HG03571 (cell line): ENCODE data around the gene ALCAM.

Experiments used
- ATAC-seq: cut with Tn5 transposase; IDR thresholded peaks from one replicate; pipeline ENCODE4 v1.9.1; 2021; ENCODE audit not compliant: unreplicated experiment

ALCAM gene

DNA sequence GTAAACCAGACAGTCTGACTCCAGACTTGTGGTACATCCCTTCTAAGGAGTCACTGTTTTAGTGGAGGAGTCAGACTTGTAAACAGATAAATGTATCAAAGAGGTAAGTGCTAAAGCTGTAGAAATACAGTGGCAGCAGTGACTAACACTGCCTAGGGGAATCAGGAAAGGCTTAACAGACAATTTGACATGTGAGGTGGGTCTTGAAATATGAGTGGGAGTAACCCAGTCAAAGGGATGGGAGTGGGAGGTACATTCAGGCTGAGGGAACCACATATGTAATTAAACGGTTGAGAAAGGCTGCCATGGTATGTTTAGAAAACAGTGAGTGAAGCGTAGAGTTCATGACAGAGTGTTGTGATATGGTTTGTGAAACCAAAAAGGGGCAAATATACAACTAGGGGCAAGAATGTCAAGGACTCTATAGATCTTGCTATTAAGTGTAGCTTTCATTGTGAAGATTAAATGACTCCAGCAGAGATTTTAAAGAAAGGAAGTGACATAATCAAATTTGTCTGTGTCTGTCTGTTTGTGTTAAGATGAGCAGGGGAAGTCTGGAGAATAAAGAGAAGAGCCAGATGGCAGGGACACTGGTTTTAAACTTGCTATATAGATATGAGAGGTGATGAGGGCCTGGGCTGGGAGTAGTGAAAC, 11.2 kb upstream of the ALCAM start:
- ATAC-seq: no peak

DNA sequence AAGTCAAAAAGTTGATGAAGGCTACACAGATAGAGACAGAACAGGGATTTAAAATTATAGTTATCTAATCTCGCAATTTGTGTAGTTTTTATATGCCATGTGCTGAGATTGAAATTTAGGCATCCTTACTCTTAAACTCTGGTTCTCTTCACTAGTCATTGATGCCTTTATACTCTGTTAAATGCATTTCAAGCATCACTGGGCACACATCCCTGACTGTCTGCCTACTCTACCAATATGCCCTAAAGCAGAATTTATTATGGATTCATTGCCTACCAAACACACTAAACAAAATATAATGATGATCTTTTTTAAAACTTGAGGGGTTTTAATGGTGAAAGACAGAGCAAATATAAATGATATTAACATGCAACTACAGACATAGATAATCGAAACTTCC, 10.3 kb upstream of the ALCAM start:
- no peak for ATAC-seq

DNA sequence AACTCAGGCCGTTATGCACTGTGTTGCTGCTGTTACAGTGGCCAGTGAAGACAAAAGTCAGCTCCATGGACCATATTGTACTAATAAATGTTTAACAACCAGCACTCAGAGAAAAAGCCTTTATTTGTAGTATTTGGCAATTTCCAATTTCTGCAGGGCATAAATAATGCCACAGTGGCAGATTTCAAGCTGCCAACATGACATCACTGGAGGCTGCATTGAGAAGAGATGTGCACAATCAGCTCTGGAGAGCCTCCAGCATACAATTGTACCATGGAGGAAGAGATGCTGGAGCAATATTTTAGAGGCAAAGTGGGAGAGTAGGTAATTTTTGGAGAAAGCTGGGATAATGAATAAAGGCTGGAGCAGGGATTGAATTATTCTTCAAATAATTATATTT, 9.7 kb upstream of the ALCAM start:
- ATAC-seq: no peak

DNA sequence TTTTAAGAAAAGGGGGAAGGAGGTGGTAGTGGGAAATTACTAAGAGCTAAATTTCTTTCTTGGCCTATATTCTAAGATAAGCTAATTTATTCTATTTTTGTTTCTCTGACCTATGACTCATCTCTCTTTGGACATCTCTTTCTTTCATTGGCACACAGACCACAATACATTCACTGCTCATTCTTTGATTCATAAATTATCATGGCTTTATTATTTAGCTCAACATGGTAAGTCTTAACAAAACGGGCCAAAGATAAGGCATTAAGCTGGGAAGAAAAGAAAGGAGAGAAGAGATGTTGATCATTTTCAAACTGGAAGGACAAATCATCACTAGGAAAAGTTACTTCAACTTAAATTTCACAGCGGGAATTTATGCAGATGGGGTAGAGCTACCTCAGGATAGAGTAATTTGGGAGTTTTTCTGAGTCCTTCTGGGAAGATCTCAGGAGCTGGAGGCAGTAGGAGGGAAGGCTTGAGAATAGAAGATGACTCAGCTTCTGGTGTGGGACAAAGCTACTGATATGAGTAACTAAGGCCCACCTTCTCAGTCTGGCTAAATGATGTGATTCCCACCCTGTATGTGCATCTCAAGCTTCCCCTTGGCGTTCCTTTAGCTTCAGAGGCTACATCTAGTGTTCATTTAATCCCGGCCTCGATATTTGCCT, 7.5 kb upstream of the ALCAM start:
- ATAC-seq: no peak

DNA sequence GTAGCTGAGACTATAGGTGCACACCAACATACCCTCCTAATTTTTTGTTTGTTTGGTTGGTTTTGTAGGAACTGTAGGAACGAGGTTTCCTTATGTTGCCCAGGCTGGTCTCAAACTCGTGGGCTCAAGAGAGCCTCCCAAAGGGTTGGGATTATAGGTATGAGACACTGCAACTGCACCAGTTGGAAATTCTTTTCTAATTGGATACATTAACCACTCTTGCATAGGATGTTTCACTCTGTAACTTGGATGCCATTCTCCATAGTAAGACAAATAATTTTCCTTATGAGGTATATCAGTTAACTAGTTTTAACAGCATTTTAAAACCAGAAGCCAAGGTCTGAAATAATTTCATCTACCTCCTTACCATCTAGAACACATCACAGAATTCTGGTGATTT, 6.7 kb upstream of the ALCAM start:
- ATAC-seq: no peak

DNA sequence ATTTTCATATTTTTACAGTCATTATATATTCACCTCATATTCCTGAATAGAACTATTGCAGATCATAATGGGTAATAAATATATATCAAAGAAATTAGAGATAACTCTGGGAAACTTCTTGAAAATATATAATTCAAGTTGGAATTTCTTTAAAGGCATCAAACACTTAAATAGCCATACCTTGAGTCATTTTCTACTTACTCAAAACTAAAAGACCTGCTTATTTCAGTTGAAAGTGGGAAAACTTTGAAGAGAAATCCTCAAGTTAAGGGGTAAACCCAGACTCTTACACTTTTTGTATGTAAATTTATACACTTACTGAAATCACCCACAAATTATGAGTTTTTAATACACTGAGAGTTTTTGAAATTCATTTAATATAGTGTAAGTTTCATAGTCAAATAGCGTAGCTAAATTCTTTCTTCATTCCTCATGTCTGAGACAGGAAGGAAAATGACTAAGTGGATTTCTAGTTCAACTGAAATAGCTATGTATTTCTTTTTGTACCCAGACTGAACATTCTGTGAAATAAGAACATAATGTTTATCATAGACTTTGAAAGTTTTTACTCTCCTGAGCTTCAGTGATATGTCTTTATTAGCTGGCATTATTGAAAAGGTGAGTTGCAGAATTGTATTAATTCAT, 4.6 kb upstream of the ALCAM start:
- ATAC-seq: no peak

DNA sequence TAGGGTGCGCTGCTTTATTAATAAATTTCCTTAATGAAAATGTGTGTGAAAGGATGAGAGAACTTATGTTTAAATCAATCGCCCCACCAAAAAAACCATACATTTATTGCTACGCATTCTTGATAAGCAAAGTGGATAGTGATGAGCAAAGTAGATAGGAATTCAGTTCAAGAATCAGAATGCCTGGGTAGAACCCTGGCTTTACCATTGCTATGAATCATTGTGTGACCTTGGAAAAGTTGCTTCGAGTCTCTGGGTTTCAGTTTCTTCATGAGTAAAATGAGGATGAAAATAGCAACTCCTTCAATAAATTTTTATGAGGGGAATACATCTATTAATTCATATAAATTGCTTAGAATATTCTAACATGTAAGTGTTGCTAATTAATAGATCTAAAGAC, 2.6 kb upstream of the ALCAM start:
- no peak for ATAC-seq

DNA sequence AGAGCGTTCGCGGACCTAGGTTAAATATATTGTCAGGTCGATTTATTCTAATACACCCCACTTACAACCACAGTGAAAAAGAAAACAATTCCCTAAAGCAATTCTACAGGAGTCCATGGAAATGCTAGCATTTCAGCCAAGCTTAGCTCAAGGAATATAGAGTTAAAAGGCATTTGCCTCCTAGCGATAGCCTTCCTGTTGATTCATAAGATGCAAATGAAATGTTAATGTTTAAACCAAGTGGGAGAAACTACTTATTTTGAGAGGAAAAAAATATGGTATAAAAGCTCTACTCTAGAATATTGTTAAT, 1.7 kb upstream of the ALCAM start:
- ATAC-seq: no peak

DNA sequence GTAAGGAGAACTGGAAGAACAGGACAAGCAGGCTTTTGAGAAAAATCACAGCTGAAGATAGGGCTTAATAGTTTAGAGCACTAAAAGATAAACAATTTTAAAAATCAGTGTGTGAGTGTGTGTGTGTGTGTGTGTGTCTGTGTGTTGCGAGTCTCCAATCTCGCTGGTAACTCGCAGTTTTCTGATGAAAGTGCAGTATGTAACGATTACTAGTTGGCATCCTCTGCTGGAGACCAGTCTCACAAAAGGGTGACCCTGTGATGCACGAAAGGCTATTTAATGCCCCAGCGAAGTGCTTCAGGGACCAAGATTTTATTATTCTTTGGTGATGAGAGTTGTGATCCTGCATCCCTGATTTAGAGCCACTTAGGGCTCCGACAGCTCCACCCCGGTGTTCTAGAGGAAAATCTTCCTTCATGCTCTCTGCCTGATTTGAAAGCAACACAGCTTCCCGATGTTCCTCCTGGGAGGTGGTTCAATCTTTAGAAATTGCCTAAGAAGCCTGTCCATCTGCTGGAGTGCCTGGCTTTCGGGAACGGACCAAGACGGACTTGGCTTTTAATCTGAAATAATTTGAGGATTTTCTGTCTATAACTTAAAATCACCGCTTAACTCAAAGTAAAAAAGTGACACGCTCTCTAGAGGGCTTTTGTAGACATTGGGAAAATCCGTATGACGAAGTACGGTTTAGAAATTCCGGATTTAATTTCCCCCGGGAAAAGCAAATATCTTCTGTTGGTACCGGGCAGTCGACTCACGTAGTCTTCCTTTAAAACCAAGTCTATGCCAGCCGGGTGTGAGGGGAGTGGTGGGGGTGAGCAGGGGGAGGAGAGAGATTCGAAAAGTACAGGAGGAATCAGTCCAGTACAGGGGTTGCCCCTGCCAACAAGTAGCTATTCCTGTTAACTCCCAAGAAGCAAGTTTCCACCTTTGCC, 1.1 kb upstream of the ALCAM start:
- no peak for ATAC-seq

DNA sequence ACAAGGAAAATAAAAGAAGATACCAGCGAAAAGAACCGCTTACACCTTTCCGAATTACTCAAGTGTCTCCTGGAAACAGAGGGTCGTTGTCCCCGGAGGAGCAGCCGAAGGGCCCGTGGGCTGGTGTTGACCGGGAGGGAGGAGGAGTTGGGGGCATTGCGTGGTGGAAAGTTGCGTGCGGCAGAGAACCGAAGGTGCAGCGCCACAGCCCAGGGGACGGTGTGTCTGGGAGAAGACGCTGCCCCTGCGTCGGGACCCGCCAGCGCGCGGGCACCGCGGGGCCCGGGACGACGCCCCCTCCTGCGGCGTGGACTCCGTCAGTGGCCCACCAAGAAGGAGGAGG, 325 bp downstream of the ALCAM start:
- ATAC-seq: peak; percentile 1

DNA sequence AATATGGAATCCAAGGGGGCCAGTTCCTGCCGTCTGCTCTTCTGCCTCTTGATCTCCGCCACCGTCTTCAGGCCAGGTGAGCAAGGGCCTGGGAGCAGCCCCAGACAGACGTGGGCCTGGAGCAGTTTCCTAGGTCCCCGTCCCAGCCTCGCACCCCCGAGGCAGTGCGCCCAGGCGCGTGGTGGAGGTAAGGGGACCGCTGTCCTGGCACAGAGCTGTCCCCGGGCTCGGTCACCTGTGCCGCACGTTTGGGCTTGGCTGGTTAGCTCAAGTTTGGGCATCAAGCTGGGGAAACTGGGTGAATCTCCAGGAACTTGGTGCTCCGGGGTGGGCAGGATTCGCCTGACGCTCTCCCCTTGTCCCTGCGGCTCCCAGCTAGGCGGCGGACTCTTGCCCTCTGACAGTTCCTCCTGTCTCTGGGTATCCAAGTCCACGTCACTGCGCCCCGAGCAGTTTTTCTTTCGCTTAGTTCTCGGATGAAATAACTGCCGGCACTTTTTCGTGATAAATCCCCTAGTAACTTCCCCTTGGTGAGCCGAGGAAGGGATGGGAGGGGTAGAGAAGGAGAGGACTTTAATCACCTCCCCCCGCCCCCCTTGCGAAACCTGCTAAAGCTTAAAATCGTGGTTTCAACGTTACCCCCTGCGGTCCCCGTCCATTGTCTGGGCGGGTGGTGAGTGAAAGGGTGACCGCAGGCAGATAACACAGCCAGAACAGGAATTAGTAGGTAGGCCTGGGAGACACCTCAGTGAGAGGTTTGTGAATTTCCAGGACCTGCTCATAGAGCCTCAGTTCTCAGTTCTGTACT, 901 bp downstream of the ALCAM start:
- ATAC-seq: peak; percentile 20

DNA sequence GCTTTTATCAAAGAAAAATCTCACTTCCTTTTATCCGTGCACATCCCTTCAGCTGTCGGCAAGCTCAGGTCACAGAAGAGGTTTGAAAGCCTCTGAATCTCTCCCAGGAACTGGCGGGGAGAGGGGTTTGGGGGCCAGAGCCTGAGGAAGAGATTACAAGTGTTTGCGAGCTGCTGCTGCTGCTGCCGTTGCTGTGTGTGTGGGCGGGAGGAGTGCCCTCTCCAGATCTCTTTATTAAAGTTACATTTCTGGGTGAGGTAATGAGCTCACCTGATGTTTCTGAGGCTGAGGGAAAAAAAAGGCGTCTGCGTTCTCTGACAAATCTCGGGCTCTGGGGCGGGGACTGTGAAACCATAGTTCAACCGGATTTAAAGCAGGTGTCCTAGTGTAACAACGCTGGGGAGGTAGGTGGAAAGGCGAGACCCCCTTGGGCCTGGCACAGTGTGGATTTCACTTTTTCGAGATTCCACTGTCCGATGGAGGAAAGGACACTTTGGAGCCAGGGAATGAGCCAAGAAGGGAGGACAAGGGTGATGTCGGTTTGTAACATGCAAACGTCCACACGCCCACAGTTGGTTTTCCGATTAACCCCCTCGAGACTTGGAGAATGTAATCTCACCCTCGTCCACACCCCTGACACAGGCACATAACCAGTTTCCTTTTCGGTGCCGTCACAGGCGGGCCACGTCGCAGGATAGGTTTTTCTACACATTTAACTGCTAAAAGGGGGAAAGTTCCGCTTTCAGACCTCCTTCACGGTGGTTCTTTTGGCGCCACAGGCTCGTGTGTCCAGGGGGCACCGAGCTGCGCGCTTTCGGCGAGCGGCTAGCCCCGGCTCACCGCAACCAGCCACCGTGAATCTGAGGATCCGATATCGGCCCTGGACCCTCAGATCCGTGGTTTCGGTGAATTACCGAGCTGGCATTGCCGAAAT, 2.1 kb downstream of the ALCAM start:
- peak; percentile 22 for ATAC-seq

DNA sequence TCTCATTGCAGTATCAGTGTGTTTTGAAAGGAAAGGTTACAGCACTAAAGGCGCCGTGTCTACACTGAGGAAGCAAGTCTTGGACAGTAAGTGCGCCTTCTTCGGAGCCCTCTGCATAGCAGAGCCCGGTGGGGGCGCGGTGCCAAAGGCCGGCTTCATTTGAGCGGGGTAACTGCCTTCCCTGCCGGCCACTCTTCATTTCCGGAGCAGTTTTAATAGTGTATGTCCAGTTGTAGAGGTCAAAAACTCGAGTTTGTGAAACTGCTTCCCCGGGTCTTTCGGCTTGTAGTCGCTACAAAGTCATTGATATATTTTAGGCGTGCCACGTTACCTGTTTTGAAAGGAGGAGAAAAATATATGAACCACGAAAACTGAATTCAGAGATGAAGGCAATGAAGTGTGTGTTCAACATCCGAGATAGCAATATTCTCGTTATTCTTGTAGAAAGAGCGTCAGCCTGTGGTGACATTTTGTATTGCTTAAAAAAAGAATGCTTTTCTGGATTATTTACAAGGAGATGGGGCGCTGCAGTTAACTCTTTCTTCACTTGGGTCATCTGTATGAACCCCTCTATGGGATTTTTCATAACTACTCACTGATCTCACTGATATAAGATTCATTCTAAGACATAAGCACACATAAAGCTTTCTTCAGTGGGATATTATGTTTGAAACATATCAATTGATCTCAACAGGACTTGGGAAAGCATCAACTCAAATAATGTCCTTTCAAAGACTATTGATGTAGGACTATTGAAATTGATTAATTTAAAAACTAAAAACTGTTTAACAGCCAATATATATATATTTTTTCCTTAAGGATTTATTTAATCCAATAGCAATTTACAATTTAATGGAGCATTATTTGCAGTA, 3.0 kb downstream of the ALCAM start:
- ATAC-seq: peak; percentile 11

DNA sequence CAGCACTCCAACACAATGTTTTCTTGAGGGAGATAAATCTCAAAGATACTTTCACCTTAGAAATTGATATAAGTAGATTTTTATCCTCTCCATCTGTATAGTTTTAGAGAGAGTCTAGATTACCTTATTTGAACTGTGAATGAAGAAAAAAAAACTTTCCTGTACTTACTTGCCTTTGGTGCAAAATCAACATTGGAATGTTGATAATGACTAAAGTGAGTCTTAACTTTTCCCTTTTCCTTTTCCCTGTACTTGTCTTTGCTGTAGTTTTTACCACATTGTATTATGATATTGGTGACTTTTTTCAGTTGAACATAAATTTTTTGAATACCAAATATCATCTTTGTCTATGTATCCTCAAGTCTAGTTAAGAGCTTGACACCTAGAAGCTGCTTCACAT, 6.7 kb downstream of the ALCAM start:
- no peak for ATAC-seq

DNA sequence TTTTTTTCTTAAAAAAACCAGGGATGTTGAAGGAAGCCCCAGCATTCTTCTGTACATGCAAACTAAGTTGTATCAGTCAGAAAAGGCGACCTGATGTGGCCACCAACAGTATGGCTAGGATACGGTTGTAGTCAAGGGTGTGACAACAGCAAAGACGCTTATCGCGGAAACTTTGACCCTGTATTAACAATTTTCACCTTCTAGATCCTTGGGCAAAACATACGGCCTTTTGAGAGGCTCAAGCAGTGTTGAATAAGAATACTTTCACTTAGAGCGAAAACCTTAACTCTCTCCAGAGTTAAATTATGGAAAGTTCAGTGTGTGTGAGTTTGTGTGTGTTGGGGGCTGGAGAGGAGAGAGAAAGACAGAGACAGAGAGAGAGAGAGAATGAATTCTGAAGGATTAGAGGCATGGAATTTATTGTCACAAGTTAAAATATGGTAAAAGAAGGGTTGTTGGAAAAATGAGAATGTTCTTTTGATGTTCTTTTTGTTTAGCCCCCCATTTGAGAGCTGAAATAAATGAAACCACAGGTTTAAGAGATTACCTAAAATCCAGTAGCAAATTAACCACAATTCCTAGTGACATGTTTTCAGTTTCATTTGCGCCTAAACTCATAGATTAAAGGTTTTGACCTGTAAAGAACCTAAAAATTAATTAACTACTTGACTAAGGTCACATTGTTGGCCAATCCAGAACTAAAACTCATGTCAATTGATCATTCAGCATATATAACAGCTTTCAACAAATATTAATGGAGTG, 9.2 kb downstream of the ALCAM start:
- ATAC-seq: no peak

DNA sequence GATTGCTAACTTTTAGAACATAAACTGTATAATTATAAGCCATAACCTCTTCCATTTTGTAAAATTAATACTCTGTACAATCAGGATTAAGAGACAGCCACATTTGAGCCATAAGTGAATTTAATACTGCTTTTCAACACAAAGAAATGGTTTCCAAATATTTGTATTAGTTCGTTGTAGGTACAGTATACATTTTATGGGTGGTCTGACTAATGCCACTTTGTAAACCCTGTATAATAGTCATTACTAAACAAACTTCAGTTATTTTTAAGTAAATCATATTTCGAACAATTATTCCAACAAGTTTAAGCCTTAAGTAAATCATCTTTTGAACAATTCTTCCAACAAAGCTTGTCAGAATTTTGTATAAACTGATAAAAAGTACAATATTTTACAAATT, 11.0 kb downstream of the ALCAM start:
- no peak for ATAC-seq

DNA sequence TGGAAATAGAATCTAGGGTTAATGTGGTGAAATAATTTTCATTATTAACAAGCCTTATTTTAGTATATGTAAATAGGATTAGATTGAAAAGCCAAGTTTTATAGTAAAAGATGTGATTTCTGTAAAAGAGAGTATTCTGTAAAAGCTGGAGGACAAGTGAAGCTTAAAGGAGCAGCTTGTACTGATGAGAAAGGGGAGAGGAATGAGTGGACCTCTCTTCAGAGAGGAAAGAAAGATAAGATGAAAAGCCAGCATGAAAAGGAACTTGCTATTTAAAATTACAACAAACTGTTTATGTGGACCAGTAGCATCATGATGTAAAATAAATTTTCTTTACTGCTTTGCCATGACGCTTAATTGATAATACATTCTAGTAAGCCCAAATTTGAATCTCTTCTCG, 18.5 kb downstream of the ALCAM start:
- ATAC-seq: no peak

DNA sequence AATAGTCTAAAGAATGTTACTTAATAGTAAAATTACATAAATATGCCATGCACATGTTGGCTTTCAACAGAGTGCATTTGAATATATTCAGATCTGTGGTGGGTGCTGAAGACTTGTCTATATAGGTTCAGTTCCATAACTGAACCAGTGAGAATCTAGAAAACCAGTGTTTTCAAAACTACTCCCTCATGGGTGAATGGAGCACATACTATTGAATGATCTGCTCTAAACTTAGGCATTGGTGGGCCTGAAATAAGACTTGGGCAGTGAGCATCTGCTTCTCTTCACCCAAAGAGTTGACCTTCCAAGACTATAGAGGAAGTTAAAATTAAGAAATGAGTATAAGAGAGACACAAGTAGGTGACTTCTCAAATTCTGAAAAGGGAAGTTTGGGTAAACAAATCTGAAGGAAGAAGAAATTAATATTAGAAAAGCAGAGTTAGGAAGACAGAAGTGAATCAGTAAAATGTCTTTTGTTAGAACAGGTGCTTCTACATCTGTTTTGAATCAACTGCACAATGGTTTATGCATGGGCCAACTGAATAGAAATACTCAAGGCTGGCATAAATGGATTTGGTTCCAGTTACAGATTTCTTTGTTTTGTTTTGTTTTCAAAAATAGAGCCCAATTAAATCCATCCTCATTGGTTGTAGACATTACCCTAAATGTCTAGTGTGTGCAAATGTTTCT, 19.3 kb downstream of the ALCAM start:
- ATAC-seq: peak; percentile 70
